HG03342 (cell line): ENCODE data around the gene C6orf89.

Experiments
- ATAC-seq: cut with Tn5 transposase; IDR thresholded peaks from one replicate; pipeline ENCODE4 v1.9.1; 2021; ENCODE audit warnings: mild to moderate bottlenecking, moderate library complexity; ENCODE audit not compliant: unreplicated experiment

C6orf89 gene, protein sequence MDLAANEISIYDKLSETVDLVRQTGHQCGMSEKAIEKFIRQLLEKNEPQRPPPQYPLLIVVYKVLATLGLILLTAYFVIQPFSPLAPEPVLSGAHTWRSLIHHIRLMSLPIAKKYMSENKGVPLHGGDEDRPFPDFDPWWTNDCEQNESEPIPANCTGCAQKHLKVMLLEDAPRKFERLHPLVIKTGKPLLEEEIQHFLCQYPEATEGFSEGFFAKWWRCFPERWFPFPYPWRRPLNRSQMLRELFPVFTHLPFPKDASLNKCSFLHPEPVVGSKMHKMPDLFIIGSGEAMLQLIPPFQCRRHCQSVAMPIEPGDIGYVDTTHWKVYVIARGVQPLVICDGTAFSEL

DNA sequence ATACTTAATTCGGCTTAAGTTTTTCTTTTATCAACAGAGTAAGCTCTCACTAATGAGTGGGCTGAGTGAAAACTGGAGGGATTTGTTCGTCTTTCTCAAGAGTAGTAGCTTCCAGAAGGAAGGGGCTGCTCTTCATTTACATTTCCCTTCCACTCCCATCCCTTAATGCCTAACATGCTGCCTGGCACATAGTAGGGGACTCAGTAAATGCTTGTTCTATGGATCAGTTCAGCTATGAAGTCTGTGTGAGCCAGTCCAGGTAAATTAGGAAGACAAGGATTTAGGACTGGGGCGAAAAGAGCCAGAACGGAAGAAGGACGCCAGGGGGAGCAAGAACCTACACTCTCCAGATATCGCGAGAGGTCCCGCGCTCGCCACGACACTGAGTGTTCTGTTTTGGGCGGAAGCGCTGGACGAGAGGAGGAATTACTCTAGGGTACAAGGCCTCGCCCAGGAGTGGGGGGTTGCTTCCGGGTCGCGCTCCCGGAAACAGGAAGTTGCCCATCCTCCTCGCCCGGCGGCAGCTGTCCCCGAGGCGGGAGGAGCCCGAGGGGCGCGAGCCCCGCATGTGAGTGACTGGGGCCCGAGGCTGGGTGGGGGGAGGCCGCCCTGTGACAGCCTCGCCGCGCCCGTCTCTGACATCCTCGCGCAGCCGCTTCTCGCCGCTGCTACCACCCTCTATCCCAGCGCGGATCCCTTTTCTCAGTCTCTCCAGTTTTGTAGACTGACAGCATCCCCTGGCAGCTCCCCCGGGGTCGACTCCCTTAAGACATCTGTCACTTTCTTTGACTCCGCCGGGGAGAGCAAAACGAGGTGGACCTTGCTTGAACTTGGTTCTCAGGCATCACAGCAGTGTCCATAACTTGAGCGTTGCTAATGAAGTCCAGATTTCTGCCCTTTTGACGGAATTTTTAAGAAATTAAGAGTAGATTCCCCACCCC is at the start of gene C6orf89:
Gene C6orf89 (plus strand): TSS at position 492 of the 941 bp plus-strand sequence. CDS start 13,493 bp downstream, outside the sequence.
- peak; percentile 97 for ATAC-seq

DNA sequence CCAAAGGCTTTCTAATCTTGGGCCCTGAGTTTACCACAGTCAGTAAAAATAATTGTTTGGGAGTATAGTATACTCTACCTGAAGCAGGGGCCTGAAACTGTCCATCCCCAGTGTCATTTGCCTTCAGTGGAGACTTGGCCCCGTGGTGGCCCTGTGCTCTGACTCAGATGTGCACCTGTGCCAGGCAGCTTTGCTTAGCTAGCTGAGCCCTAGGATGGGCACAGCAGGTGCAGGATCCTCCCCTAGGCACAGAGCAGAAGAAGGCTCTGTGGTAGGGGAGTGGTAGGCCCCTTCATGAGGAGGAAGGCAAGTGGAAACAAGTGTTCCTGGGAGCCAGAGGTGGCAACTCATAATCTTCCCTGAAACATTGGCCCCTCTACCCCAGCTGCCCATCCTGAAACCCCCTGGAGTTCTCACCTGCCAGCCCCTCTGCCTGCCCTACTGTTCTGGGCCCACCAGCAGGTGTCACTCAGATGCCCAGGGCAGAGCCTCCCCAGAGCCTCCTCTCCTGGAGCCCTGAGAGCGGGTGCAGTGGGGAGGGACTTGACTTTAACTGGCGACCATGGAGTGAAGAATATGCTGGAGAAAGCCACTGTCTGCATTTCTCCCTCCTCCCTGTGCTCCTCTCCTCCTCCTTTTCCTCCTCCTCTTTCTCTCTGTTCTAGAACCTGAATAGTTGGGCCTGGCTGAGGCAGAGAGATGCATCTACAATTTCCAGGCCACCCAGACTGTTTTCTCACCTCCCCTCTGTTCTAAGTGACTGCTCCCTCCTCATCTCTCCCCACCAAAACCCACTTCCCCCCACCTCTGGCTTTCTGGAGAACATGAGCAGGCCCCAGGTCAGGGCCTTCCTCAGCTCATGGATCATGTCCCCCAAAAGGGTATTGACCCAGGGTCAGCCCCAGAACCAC is 49.4 kb upstream of the C6orf89 start:
- ATAC-seq = no peak

DNA sequence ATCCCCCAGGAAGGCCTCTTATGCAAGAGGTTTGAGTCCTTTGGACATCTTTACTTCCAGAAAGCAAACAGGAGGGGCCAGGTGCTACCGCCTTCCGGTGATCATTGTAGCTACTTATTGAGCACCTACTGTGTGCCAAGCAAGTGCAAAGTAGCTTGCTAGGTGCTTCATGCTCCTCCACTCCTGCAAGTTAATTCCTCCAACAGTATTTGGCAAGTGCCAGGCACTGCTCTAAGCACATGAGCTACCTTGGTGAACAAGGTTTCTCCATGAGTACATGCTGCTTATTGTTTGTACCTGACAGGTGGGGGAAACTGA is 48.8 kb upstream of the C6orf89 start:
- no peak for ATAC-seq

DNA sequence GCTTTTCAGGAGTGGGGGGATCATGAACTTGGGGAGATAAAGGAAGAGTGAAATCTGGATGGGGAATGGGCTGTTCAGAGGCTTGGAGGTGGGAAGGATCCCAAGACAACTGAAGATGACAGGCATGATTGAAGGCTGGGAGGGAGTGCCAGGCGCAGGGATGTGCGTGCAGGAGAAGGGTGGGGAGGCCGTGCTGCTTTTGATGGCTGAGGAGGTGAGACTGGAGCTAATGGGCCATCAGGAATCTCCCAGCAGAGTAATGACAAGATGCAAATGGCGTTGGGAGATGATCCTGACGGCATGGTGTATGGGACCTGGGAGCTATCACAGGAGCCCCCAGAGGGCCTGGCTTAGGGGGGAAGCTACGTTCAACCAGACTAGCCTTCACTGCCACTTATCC is 48.1 kb upstream of the C6orf89 start:
- no peak for ATAC-seq

DNA sequence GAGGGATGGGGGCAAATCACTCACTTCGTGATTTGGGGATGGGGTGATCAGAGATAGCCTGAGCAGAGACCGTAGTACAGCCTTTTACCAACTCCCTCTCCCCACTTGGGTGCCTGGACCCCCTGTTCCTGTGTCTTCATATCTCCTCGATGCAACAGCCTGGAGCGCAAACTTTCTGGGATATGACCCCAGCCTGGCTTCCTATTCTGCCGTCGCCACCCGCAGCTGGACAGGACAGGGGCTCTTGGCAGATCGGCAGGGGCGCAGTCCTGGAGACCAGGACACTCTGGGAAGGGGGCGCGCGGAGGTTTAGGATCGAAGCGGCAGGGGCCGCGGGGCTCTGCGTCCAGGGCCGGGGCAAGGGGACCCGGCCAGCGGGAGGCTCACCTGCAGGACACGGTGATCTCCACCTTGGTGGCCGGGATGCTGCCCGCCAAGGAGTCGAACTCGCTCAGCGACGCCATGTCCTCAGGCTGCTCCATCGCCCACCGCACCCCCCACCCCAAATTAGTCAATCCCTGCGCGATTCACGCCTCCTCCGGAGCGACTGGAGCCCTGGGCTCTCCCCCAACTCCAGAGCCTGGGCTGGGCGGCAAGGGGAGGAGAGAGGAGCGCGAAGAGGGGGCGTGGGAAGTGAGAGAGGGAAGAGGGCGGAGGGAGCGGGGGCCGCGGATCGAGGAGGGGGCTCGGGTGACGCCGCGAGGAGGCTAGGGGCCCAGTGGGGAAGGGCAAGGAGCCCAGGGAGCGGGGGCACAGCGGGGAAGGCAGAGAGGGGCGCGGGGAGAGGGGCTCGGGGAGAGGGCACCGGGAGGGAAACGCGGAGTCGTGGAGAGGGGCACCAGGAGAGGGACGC is 46.6 kb upstream of the C6orf89 start, which contains the start of gene CPNE5:
Gene CPNE5 (minus strand): TSS at position 549 of the 853 bp plus-strand sequence. CDS start 67 bp downstream, at position 482.
- ATAC-seq = no peak

DNA sequence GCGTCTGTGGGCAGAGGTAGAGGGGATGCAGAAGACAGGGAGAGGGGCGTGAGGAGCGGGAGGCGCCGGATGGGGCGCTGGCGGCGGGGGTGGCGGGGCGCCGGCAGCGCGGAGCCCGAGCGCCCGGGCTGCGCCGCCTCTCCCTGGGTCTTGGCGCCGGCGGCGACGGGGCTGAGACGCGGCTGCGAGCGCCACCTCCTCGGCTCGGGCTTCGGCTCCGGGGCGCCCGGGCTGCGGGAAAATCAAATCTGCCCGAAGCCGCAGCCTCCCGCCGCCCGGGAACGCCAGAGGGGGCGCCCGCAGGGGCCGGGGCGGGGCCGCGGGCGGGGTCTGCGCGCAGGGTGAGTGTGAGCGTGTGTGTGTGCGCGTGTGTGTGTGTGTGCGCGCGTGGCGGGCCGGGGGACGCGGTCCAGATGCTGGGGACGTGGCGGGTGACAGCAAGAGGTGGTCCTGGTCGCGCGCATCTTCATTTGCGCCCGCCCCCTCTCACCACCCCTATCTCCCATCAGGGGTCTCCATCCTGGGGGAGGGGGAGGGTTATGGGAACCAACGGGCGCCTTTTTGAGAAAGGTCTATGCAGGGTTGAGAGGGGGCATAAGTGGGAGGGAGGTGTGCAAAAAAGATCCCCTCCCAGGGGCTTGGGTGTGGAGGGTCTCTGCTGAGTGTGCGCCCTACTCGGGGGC is 45.9 kb upstream of the C6orf89 start:
- ATAC-seq = no peak

DNA sequence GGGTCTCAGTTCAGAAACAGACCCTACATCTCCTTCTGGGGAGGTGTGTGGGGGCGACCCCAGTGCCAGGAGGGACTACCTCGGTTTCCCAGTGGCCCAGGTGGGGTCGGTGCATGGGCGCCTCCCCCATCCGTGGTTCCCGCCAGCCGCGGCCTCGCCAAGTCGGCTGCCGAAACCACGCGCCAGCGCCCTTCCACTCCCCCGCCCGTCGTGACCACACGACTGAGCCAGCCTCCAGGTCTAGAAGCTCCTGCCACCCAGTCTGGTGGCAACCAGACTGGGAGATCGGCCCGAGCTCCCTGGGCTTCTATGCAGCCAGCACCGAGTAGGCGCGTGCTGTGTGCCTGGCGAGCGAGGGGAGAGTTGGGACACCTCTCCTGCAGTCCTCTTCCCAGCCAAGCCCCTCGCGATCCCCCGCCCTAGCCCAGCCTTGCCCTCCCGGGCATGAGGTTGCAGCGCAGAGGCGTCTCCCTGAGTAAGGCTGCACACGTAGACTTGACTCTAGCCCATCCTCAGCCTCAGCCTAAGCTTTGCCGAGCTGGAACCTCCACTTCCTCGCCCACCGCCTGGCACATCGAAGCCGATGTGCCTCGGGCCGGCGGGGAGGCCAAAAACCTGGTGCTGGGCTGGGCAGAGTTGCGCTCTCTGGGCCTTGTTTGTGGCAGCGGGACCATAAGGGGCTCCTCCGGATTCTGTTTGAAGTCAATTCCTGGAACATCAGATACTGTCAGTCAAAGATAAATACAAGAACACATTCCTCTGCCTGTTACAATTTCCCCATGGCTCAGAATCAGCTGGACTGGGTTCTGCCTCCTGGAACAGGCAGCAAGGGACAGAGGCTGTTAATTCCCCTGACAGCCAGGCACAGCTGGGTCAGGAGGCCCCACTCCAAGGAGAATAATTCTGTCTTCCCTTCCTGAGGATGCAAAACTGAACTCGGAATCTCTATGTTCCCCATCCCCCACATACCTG is 45.0 kb upstream of the C6orf89 start:
- no peak for ATAC-seq

DNA sequence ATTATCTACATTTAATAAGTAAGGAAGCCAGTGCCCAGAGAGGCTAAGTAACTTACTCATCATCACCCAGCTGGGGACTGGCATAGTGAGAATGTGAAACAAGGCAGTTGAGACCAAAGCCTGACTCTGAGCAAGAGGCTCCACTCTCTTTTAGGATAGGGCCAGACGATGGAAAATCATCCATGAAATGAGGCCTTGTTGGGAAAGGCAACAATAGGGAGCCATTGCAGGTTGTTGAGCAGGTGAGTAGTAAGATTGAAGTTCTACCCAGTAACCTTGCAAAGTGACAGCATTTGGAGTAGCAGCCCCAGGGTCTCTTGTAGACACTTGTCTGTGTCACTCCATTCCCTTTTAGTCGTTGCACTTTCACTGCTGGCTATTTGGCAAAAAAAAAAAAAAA is 44.0 kb upstream of the C6orf89 start:
- no peak for ATAC-seq

DNA sequence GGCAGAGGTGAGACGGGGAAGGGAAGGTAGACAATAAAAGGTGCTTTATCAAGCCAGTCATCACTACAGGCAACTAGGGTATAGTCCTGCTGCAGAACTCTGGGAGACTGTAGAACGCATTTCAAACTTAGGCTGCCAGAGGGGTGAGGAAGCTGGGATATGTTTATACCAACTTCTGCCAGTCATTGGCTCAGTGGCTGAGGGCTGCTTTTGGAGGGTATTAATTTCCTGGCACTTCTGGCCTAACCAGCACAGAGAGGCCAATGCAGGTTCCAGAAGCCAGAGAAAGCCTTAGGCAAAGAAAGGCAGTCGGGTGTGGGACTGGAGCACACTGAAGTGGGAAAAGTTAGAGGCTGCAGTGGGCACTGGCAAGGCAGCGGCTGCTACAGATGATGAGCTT is 42.6 kb upstream of the C6orf89 start:
- no peak for ATAC-seq

DNA sequence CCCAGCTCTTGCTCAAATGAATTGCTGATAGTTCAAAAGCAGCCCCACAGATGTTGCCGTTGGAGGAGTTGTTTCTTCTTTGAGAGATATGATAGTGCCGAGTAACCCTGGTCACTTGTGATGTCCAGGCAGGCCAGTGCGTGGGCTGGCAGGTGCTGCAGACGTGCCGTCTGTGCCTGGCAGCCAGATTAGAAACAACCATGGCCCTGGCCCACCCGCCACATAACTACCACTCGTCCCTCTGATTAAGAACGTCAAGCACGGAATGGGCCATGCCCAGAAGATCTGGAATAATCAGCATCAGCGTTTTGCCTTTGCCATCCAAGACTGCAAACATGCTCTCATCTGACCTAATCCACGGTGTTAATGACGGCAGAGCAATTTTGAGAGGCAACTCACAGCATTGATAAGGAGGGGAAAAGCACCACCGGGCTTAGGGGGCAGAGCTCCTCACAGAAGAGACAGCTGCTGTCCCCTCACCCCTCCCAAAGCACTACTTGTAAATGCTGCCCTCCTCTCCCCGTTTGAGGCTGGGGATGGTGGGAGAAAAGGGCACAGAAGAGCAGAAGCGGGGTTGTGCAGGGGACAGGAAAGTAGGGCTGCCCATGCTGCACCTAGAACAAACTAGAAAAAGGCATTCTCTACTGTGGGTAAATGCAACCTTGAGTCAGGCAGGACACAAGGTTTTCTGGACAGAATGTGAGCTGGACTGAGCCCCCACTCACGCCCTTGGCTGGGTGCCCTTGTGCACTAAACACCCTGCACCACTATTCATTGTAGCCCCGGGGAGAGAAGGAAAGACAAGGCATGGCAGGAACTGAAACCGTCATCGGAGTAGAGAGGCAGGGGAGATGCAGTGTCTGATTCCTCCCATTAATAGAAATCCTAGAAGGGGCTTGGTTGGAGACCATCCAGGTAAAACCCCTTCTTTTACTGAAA is 41.3 kb upstream of the C6orf89 start:
- ATAC-seq = no peak

DNA sequence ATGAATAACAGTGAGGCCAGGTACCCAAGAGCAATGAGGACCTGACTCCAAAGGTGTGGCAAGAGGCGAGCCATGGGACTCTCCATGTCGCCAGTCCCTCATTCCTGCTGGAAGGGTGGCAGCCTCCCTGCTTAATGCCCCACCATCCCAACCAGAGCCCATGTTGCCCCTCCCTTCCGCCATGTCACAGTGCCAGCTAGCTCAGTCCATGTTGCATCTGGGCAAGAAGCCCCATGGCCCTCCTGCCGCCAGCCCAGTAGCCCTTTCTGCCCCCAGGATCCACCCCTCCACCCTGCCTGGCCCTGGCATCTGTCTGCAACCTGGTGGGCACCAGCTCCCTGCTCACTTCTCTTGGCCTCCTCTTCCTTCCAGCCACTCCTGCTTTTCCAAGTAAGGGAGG is 40.5 kb upstream of the C6orf89 start:
- ATAC-seq = no peak

DNA sequence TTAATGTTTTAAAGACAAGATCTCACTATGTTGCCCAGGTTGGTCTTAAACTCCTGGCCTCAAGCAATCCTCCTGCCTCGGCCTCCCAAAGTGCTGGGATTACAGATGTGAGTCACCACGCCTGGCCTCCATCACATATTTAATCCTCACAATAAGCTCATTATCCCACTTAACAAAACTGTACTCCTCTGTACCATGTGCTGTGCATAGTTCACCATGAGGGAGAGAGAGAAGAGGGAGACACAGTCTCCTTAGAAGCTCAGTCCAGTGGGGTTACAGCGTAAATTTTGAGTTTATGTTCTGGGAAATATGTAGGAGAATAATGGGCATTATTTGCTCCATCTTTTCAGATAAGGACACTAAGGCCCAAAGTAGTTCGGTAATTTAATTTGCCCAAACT is 38.6 kb upstream of the C6orf89 start:
- no peak for ATAC-seq

DNA sequence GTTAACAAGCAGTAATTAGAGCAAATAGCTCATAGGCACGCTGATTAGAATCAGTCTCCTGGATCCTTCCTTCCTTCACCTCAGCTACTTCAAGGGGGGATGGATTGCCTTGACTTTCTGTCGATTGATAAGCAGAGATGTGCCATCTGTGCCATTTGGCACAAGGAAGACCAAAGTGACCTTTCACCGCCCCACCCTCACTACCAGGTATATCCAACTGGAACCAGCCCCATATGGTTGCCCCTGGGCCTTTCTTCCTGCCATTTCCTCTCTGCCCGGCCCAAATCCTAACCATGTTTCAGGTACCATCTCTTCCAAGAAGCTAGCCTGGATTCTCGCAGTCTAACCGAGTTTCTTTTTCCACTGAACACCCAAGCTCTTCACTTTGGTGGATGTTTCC is 37.8 kb upstream of the C6orf89 start:
- no peak for ATAC-seq

DNA sequence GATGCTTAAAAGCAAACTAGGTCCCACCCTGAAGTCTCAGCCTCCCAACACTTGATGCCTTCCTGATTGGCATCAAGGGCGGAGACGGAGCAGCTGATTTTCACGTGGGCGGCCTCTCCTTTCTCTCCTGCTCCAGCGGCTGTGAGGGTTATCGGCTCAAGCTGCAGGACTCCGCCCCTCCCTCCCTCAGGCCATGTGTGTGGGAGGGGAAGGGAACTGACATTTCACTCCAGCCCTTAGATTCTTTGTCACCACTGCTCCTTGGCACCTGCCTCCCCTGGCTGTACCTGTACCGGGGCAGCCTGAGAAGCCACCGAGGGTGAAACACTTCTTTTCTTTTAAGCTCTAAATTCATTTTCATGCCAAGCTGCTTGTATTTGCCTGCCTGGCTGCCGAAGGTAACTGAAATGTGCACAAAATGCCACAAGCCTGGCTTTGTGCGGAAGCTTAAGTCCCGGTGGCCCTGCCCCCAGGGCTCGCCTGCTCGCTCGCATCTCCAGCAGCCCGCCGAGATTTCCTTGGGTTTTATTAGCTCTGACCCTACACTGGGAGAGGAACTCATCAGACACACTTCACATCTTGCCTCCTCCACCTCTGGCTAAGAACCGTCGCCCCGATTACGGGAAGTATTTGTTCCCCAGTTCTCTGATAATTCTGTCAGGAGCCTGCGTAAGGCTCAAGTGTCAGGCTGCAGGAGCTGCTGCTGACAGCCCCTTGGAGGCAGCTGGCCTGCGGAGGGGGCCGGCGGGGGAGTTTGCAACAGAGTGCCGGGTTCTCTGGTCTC is 36.9 kb upstream of the C6orf89 start:
- no peak for ATAC-seq

DNA sequence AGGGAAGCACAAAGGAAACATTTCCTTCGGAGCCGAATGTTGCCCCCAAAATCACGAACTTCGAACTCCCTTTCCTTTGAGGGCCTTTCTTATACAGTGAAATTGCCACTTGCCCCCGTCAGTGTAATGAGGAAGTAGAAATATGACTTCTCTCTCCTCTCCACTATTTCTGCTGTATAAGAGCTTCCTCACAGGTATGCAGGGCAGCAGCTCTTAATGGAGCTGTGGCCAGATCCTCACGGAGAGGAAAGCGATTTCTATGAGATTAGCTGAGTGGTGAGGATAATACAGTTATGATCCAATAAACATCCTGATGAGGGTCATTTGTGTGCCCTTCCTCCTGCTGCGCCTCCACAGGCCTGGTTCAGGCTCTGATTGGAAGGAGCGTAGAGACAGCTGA is 35.7 kb upstream of the C6orf89 start:
- no peak for ATAC-seq

DNA sequence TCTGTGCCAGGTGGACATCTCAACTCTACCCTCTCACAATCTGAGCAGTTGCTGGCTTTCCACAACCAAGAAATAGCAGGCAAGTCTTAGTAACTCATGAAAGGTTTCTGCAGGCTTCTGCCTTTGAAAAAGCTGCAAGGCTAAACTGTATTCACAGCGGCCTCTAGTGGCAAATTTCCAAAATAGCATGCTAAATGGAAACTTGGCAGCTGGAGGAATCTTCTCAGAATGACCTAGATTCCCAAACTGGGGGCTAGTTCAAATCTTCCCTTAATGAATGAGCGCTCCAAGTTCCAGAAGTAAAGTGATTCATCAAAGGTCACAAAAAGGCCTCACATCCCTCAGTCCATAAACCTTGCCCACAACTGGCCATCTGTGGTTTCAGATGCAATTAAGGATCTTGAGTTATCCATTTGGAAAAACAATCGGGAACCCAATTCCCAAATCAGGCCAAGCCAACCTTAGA is 34.6 kb upstream of the C6orf89 start:
- ATAC-seq = no peak
